DOHH2 (cell line): Measurements from ENCODE around the gene MIGA2.

Experiments
- H3F3A ChIP-seq: fragments of 200-600 bp; sonication (generic), shearing (Covaris generic); 2 replicates; pipeline ENCODE4 v1.6.0; 2016; ENCODE audit warnings: antibody characterized with exemption, mild to moderate bottlenecking; ENCODE audit not compliant: control insufficient read depth, insufficient read depth
- H3K27ac ChIP-seq: fragments of 200-600 bp; sonication (generic); 2 replicates; pipeline ENCODE4 v1.5.1; 2014; ENCODE audit warnings: low read depth, mild to moderate bottlenecking, low read length, moderate library complexity
- H3K27me3 ChIP-seq: fragments of 200-600 bp; sonication (generic); 2 replicates; pipeline ENCODE4 v1.6.1; 2014; ENCODE audit warnings: mild to moderate bottlenecking, low read length, mixed read lengths; ENCODE audit not compliant: control insufficient read depth
- H3K36me3 ChIP-seq: fragments of 200-600 bp; sonication (generic); 2 replicates; pipeline ENCODE4 v1.6.1; 2014; ENCODE audit warnings: mild to moderate bottlenecking, low read length, moderate library complexity, mixed read lengths; ENCODE audit not compliant: control insufficient read depth
- H3K4me1 ChIP-seq: fragments of 200-600 bp; sonication (generic); 2 replicates; pipeline ENCODE4 v1.6.1; 2014; ENCODE audit warnings: mild to moderate bottlenecking, low read length, mixed read lengths; ENCODE audit not compliant: control insufficient read depth
- H3K4me2 ChIP-seq: fragments of 200-600 bp; sonication (generic); 2 replicates; pipeline ENCODE4 v1.6.0; 2014; ENCODE audit warnings: mild to moderate bottlenecking, low read length, moderate library complexity
- H3K4me3 ChIP-seq: fragments of 200-600 bp; sonication (generic); 2 replicates; pipeline ENCODE4 v1.5.1; 2014; ENCODE audit warnings: mild to moderate bottlenecking, low read length, mixed read lengths
- H3K79me2 ChIP-seq: fragments of 200-600 bp; sonication (generic); 2 replicates; pipeline ENCODE4 v1.6.1; 2014; ENCODE audit warnings: mild to moderate bottlenecking, low read length, mixed read lengths; ENCODE audit not compliant: control insufficient read depth
- H3K9me2 ChIP-seq: fragments of 200-600 bp; sonication (generic); replicated peaks from 2 replicates; pipeline ENCODE4 v1.6.1; 2014; ENCODE audit warnings: mild to moderate bottlenecking, low read length, mixed read lengths; ENCODE audit not compliant: control insufficient read depth
- H3K9me3 ChIP-seq: fragments of 200-600 bp; sonication (generic); 2 replicates; pipeline ENCODE4 v1.6.1; 2014; ENCODE audit warnings: antibody characterized with exemption, low read length, mixed read lengths; ENCODE audit not compliant: control insufficient read depth, insufficient read depth
- H4K20me1 ChIP-seq: fragments of 200-600 bp; sonication (generic); 2 replicates; pipeline ENCODE4 v1.6.0; 2014; ENCODE audit warnings: low read depth, mild to moderate bottlenecking, antibody characterized with exemption, low read length, moderate library complexity; ENCODE audit not compliant: control insufficient read depth, insufficient read depth
- EZH2phosphoT487 ChIP-seq: fragments of 200-600 bp; sonication (generic); IDR thresholded peaks from 2 replicates; pipeline ENCODE4 v1.6.1; 2017; ENCODE audit warnings: borderline replicate concordance, mild to moderate bottlenecking, antibody characterized with exemption, low read length, moderate library complexity, mixed read lengths
- TF ChIP-seq, protein P1 (sequence below): fragments of 200-600 bp; sonication (generic); IDR thresholded peaks from one replicate; pipeline ENCODE4 v1.5.1; 2014; ENCODE audit warnings: antibody characterized with exemption, mild to moderate bottlenecking, low read depth, low read length; ENCODE audit not compliant: poor library complexity, severe bottlenecking

Gene MIGA2

DNA sequence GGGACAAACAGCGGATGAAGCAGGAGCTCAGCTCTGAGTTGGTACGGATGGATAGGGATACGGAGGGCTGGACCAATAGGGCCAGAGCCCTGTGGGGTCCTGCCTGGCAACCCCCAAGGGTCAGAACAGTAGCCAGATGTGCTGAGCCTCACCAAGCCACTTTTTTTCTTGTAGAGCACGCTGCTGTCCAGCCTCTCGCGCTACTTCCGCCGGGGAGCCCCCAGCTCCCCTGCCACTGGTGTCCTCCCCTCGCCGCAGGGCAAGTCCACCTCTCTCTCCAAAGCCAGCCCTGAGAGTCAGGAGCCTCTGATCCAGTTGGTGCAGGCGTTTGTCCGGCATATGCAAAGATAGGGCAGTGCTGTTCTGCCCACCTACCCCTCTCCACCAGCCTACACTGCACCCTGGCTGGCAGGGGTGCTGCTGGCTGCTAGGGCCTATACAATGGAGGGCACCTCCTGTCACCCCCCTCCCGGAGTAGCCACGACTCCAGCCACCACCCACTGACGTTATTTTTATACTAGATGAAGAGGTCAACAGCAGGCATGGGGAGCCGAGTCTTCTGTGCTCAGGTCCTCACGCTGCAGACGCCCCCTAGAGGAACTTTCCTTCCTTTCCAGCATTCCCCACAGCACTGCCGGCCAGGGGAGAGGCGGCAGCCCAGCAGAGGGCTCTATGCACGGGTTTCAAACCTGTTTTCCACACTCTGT lies 29.9 kb upstream of the MIGA2 start:
- no peaks in the 10 kb centered on the region for H3K79me2 ChIP-seq
- no peaks in the 10 kb centered on the region for H3K27me3 ChIP-seq
- H3K4me3 ChIP-seq, result no peak overlapping the region
- no peaks in the 10 kb centered on the region for H3K4me1 ChIP-seq
- no peaks in the 10 kb centered on the region for H3K9me3 ChIP-seq
- peaks cover 13% of the 10 kb centered on the region for H3F3A ChIP-seq
- peaks cover 79% of the 10 kb centered on the region for H3K36me3 ChIP-seq
- H3K27ac ChIP-seq, result no peak overlapping the region
- H4K20me1 ChIP-seq, result no peaks in the 10 kb centered on the region
- H3K4me2 ChIP-seq, result no peak overlapping the region
- TF ChIP-seq, protein P1, sequence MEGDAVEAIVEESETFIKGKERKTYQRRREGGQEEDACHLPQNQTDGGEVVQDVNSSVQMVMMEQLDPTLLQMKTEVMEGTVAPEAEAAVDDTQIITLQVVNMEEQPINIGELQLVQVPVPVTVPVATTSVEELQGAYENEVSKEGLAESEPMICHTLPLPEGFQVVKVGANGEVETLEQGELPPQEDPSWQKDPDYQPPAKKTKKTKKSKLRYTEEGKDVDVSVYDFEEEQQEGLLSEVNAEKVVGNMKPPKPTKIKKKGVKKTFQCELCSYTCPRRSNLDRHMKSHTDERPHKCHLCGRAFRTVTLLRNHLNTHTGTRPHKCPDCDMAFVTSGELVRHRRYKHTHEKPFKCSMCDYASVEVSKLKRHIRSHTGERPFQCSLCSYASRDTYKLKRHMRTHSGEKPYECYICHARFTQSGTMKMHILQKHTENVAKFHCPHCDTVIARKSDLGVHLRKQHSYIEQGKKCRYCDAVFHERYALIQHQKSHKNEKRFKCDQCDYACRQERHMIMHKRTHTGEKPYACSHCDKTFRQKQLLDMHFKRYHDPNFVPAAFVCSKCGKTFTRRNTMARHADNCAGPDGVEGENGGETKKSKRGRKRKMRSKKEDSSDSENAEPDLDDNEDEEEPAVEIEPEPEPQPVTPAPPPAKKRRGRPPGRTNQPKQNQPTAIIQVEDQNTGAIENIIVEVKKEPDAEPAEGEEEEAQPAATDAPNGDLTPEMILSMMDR, result peak; percentile 99
- TF ChIP-seq EZH2phosphoT487, result no peak
- H3K9me2 ChIP-seq, result no peaks in the 10 kb centered on the region

DNA sequence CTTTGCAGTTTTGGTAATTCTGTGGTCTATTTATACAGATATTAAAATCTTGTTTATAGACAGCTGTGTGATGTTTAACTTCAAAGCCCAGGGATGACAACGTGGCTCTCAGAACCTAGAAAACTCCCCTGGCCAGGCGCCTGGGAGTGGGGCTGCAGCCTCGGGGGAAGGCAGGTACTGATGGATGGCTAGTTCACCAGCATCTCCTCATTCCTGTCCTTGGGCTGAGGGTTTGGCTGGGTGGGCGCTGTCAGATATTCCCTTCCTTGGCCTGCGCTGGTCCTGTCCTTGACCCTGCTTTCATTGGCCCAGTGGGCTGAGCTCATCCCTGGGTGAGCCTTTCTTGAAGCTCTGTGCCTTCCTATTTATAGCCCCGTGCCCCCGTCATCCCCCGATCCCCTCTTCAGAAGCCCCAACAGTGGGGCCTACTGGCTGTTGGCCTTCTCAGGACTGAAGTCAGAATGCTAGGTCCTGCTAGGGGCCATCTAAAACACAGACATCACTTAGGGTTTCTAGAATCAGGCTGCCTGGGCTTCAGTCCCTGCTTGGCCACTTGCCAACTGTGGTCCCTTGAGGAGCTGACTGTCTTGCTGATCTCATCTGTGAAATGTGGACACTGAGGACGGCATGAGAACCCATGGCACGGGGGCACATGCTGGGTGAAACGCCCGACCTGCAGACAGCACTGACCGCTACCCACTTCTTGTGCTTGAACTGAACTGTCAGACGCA lies 29.2 kb upstream of the MIGA2 start:
- Histone ChIP-seq H4K20me1 (no peaks in the 10 kb centered on the region), H3K4me1 (no peaks in the 10 kb centered on the region), H3K4me2 (no peak overlapping the region), H3K4me3 (no peak overlapping the region), H3K36me3 (peaks cover 72% of the 10 kb centered on the region), H3F3A (peaks cover 13% of the 10 kb centered on the region), H3K27ac (no peak overlapping the region), H3K9me3 (no peaks in the 10 kb centered on the region), H3K9me2 (no peaks in the 10 kb centered on the region), H3K79me2 (no peaks in the 10 kb centered on the region), H3K27me3 (no peaks in the 10 kb centered on the region)
- TF ChIP-seq, protein P1, result peak; percentile 53
- TF ChIP-seq EZH2phosphoT487, result no peak

DNA sequence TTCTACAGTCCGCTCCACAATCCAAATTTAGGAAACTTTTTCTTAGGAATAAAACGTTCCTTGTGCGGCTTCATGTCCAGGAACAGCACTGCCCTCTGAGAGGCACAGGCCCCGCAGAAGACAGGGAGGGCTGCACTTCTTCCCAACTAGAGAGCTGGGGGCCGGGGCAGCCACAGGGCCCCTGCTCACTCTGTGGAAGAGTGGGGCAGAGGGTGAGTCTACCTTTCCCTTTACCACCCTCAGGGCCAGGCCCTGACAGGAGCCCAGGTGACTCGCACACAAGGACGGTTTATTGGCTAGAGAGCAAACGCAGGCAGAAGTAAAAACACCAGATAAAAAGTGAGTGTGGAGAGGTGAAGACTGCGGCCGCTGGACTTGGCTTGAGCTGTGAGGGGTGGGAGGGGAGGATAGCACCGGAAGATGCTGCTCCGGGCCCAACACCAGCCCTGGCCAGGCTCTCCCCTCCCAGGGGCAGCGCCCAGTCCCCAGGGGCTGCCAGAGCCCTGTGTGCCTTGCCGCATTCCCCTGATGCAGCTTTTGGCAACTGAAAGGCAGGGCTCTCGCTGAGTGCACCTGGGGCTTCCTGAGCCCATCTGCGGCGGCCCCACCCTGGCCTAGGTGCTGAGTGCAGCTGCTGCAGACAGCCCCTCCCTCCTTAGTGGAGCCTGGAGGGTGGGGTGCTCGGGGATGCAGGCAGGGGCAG lies 28.5 kb upstream of the MIGA2 start:
- Histone ChIP-seq H3K36me3 (peaks cover 72% of the 10 kb centered on the region), H4K20me1 (no peaks in the 10 kb centered on the region), H3K27me3 (no peaks in the 10 kb centered on the region), H3K4me1 (no peaks in the 10 kb centered on the region), H3K4me3 (no peak overlapping the region), H3K9me2 (no peaks in the 10 kb centered on the region), H3K27ac (no peak overlapping the region), H3K4me2 (no peak overlapping the region), H3F3A (peaks cover 13% of the 10 kb centered on the region), H3K79me2 (no peaks in the 10 kb centered on the region), H3K9me3 (no peaks in the 10 kb centered on the region)
- no peak for TF ChIP-seq EZH2phosphoT487
